ENCODE results near the gene RBMS1.

DNA sequence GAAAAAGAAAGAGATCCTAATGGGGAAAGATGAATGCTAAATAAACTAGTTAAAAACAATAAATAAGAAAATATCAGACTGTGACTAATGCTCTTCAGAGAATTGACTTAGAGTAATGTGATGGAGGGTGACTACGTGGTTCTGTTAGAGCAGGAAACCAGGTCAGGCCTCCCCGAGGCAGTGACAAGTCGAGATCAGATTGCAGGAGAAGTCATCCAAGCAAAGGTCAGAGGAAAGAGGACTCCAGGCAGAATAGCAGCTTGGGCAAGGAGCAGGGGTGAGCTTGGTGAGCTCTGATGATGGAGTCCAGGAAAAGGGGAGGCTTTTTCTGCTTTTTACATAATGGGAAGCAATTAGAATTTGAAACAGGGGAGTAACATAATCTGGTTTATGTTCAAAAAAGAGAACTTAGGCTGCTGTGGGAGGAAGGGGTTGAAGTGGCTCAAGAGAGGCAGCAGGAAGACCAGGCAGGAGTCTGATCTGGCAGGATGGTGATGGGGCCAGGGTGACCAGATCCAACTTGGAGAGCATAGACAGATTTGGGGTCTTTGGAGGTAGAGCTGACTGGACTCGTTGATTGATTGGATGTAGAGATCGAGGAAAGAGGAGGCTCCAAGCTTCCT is 266.2 kb downstream of the RBMS1 start:
- TF ChIP-seq CTCF (IDR thresholded peaks at IDR 0.05) (no peak), POLR2A (IDR thresholded peaks at IDR 0.05) (no peak)
